Right lobe of liver (tissue), 6 donors: ENCODE measurements around the gene PIM3. TPM values are rescaled to one million over a fixed set of nuclear protein-coding genes. Genes with fewer than 3 reads are reported as not detected.
"Not testable (repeated sequence)": the region's sequence is repeated elsewhere in the genome, so short reads cannot be mapped to it uniquely, and the experiment has no call there.

Experiments used
- ATAC-seq, 4 donors: fragments of 200-7000 bp; cut with Tn5 transposase; one replicate each; pipeline ENCODE4 v1.9.1; 2020; ENCODE audit warnings: mild to moderate bottlenecking in 4 of 4, moderate library complexity in 4 of 4
- DNase-seq, 3 donors: peaks; one replicate each; pipeline ENCODE4 v3.0.0-alpha.2; 2020
- H3K27ac ChIP-seq, 3 donors: fragments of 200-600 bp; one replicate each; pipeline ENCODE4 v1.8.0; 2022
- H3K27me3 ChIP-seq, 2 donors: fragments of 200-600 bp; one replicate each; pipeline ENCODE4 v1.8.0; 2022
- H3K36me3 ChIP-seq, 4 donors: fragments of 200-600 bp; sonication (generic) in 1 of 4; one replicate each; pipeline versions ENCODE4 v1.5.1 to v1.8.0; 2017 to 2022; ENCODE audit warnings: control low read depth in 1 of 4
- H3K4me1 ChIP-seq, 4 donors: fragments of 200-600 bp; sonication (generic) in 1 of 4; one replicate each; pipeline versions ENCODE4 v1.5.1 to v1.8.0; 2017 to 2022; ENCODE audit warnings: control low read depth in 1 of 4
- H3K4me3 ChIP-seq, 3 donors: fragments of 200-600 bp; one replicate each; pipeline ENCODE4 v1.8.0; 2022
- H3K9me3 ChIP-seq, 4 donors: fragments of 200-600 bp; sonication (generic) in 1 of 4; one replicate each; pipeline versions ENCODE4 v1.5.1 to v1.8.0; 2017 to 2022; ENCODE audit warnings: control low read depth in 1 of 4
- CTCF ChIP-seq, 4 donors: fragments of 200-600 bp in 3 of 4; fragments of 450-650 bp in 1 of 4; IDR thresholded peaks; one replicate each; pipeline versions ENCODE4 v1.5.1 to v1.8.0; 2016 to 2022; ENCODE audit warnings: antibody characterized with exemption in 4 of 4, mild to moderate bottlenecking in 2 of 4
- POLR2A ChIP-seq: fragments of 450-650 bp; IDR thresholded peaks from one replicate; pipeline ENCODE4 v1.6.1; 2017; ENCODE audit warnings: antibody characterized with exemption, mild to moderate bottlenecking
- WGBS: methylation state at CpG from one replicate; pipeline ENCODE4 v1.1.6; 2018; ENCODE audit warnings: low coverage, low lambda C conversion rate; ENCODE audit not compliant: insufficient coverage; ENCODE audit errors: missing lambda C conversion rate; 5-methylcytosine and 5-hydroxymethylcytosine counted together
- intact Hi-C, 2 donors: fragments of 100-400 bp; cut with DNase I; formaldehyde crosslinking; loops; one replicate each; pipeline versions ENCODE4 v1.11.2 to v1.14.1; 2022
- total RNA-seq, 6 experiments: library from RNA; depleted of rRNA in 2 of 6; stranded (reverse); fragments of >200 nt in 2 of 6; fragmentation: NEBNext Ultra II Directional in 3 of 6; extraction: Animal tissue kit (Norgen Biotek cat#: 25700) in 3 of 6; gene quantifications; one replicate each; pipeline versions ENCODE4 v1.1.0 to v1.2.4, GENCODE V29; 2016 to 2023
- donor health status: DM: no; HTN: yes; CAD: no.
- donor health status: DM: no; HTN: no; CAD: no.
- donor health status: DM: no; HTN: no; CAD: no.
- donor health status: DM: no; HTN: yes; CAD: no.
- donor health status: DM: no; HTN: yes; CAD: no.

PIM3 gene
- total RNA-seq, 6 experiments from 2014 or later, result 26.7 to 64.4 (median 32.8) TPM

- no peak for TF ChIP-seq CTCF (IDR thresholded peaks at IDR 0.05)
- no peak for TF ChIP-seq POLR2A
- Histone ChIP-seq H3K4me1 (peaks cover 0 to 5% (median 0%) of the 10 kb centered on the region in 4 donors), H3K36me3 (no peaks in the 10 kb centered on the region), H3K9me3 (no peaks in the 10 kb centered on the region), H3K4me3 (no peak overlapping the region), H3K27me3 (no peaks in the 10 kb centered on the region), H3K27ac (no peak overlapping the region)
- ATAC-seq (no peak), DNase-seq (no peak)
- intact Hi-C loops, result no loop called here
- WGBS, result 59% methylated on average over 13 of the region's 15 CpGs
Observed at GRCh38 chr22:49976439-49977175, 16.0 kb downstream of the PIM3 start.

GRCh38 chr22:49977578-49977977 lies 17.0 kb downstream of the PIM3 start:
- TF ChIP-seq POLR2A (no peak), CTCF (IDR thresholded peaks at IDR 0.05) (no peak)
- H3K9me3 ChIP-seq, result no peaks in the 10 kb centered on the region
- ATAC-seq (no peak), DNase-seq (no peak)
- no peaks in the 10 kb centered on the region for H3K4me1 ChIP-seq
- H3K36me3 ChIP-seq, result no peaks in the 10 kb centered on the region
- no peak overlapping the region for H3K4me3 ChIP-seq
- WGBS, result 87% methylated on average over 9 of the region's 14 CpGs
- intact Hi-C loops, result no loop called here
- no peaks in the 10 kb centered on the region for H3K27me3 ChIP-seq
- H3K27ac ChIP-seq, result no peak overlapping the region

GRCh38 chr22:49979587-49980264 lies 19.2 kb downstream of the PIM3 start:
- Histone ChIP-seq H3K27me3 (peaks cover 0 to 12% of the 10 kb centered on the region in 2 donors), H3K4me3 (no peak overlapping the region), H3K9me3 (no peaks in the 10 kb centered on the region), H3K4me1 (peaks cover 0 to 7% (median 0%) of the 10 kb centered on the region in 4 donors), H3K36me3 (no peaks in the 10 kb centered on the region), H3K27ac (no peak overlapping the region)
- no peak for TF ChIP-seq POLR2A
- peak; percentile 70 to 73 (median 72) for TF ChIP-seq CTCF (IDR thresholded peaks at IDR 0.05)
- peak in 1 of 3 donors; percentile 44 for DNase-seq
- 38% methylated on average over 7 of the region's 7 CpGs for WGBS
- ATAC-seq, result peak; percentile 78 to 86 (median 82)
- intact Hi-C loops, result no loop called here

- H3K4me3 ChIP-seq, H3K27ac ChIP-seq, H3K4me1 ChIP-seq, H3K9me3 ChIP-seq, ATAC-seq, intact Hi-C loops, DNase-seq, H3K36me3 ChIP-seq: not testable (repeated sequence)
- WGBS, result 94% methylated on average over 7 of the region's 7 CpGs
- H3K27me3 ChIP-seq, result peaks cover 0 to 12% of the 10 kb centered on the region in 2 donors
Observed at GRCh38 chr22:49981799-49982198, 21.2 kb downstream of the PIM3 start.
